HEK293 (cell line): ENCODE data around the gene PPP3R2.
"Not testable (repeated sequence)": the region's sequence is repeated elsewhere in the genome, so short reads cannot be mapped to it uniquely, and the experiment has no call there.

Source experiments
- CTCF ChIA-PET: fragments of 350-600 bp; formaldehyde crosslinking; extraction: SDS; loops from one replicate; lab custom pipeline; 2021; ENCODE audit warnings: antibody characterized with exemption; lab: Yijun Ruan, JAX
- POLR2A ChIA-PET: fragments of 300-600 bp; formaldehyde crosslinking; extraction: SDS; loops from one replicate; lab custom pipeline; 2020; ENCODE audit warnings: antibody characterized with exemption, inconsistent platforms; lab: Yijun Ruan, JAX
- H3K27ac ChIP-seq: fragments of 200-500 bp; sonication (Bioruptor generic); 2 replicates; pipeline ENCODE4 v1.5.1; 2014; ENCODE audit warnings: low read depth, low read length, control low read depth, inconsistent platforms; ENCODE audit errors: extremely low read depth
- H3K36me3 ChIP-seq, 2 experiments: fragments of 200-500 bp in 1 of 2; sonication (Bioruptor generic) in 1 of 2; 1 replicate in 1 of 2; 2 replicates in 1 of 2; pipeline ENCODE4 v1.5.1; 2014 to 2017; ENCODE audit warnings: inconsistent platforms in 2 of 2, low read length in 2 of 2; ENCODE audit not compliant: control insufficient read depth in 2 of 2, insufficient read depth in 1 of 2
- H3K4me1 ChIP-seq: fragments of 200-500 bp; sonication (Bioruptor generic); 2 replicates; pipeline ENCODE4 v1.5.1; 2014; ENCODE audit warnings: mild to moderate bottlenecking, low read length, inconsistent platforms; ENCODE audit not compliant: control insufficient read depth, insufficient read depth
- H3K4me3 ChIP-seq: 2 replicates; pipeline ENCODE4 v1.5.1; 2011; ENCODE audit warnings: low read depth, mild to moderate bottlenecking, control low read depth, low read length, moderate library complexity
- H3K9me3 ChIP-seq: fragments of 200-500 bp; sonication (Bioruptor generic); 2 replicates; pipeline ENCODE4 v1.5.1; 2014; ENCODE audit warnings: low read depth, low read length, inconsistent platforms; ENCODE audit not compliant: control insufficient read depth, insufficient read depth
- BCL6B ChIP-seq: fragments of 450-650 bp; formaldehyde crosslinking; IDR thresholded peaks from 2 replicates; pipeline ENCODE4 v1.5.1; 2017; ENCODE audit warnings: missing biosample characterization, missing genetic modification characterization
- GLI4 ChIP-seq: fragments of 450-650 bp; formaldehyde crosslinking; IDR thresholded peaks from 2 replicates; pipeline ENCODE4 v1.5.1; 2016; ENCODE audit warnings: missing biosample characterization, missing genetic modification characterization
- HOXD13 ChIP-seq: sonication (generic); formaldehyde crosslinking; IDR thresholded peaks from 2 replicates; pipeline ENCODE4 v1.8.0; 2022; ENCODE audit warnings: missing genetic modification reagents, borderline replicate concordance
- TCF7L2 ChIP-seq: IDR thresholded peaks from 2 replicates; pipeline ENCODE4 v1.6.1; 2011; ENCODE audit warnings: low read depth, mild to moderate bottlenecking, inconsistent platforms, low read length, moderate library complexity, borderline replicate concordance
- YY2 ChIP-seq: fragments of 450-650 bp; formaldehyde crosslinking; IDR thresholded peaks from 2 replicates; pipeline ENCODE4 v1.5.1; 2016; ENCODE audit warnings: missing biosample characterization, missing genetic modification characterization
- ZBTB48 ChIP-seq: fragments of 450-650 bp; formaldehyde crosslinking; IDR thresholded peaks from 2 replicates; pipeline ENCODE4 v1.5.1; 2016; ENCODE audit warnings: missing biosample characterization, missing genetic modification characterization
- ZNF114 ChIP-seq: fragments of 450-650 bp; formaldehyde crosslinking; IDR thresholded peaks from 2 replicates; pipeline ENCODE4 v1.5.0; 2017; ENCODE audit warnings: missing biosample characterization, missing genetic modification characterization
- ZNF169 ChIP-seq: fragments of 450-650 bp; formaldehyde crosslinking; IDR thresholded peaks from 2 replicates; pipeline ENCODE4 v1.5.1; 2016; ENCODE audit warnings: missing biosample characterization, missing genetic modification characterization
- ZNF501 ChIP-seq: fragments of 450-650 bp; formaldehyde crosslinking; IDR thresholded peaks from 2 replicates; pipeline ENCODE4 v1.5.1; 2016; ENCODE audit warnings: missing biosample characterization, missing genetic modification characterization
- ZNF561 ChIP-seq: fragments of 450-650 bp; IDR thresholded peaks from 2 replicates; pipeline ENCODE4 v1.5.1; 2018; ENCODE audit warnings: missing biosample characterization, missing genetic modification characterization, borderline replicate concordance
- ZNF600 ChIP-seq: fragments of 450-650 bp; formaldehyde crosslinking; IDR thresholded peaks from 2 replicates; pipeline ENCODE4 v1.5.1; 2016; ENCODE audit warnings: missing biosample characterization, missing genetic modification characterization
- ZNF629 ChIP-seq: fragments of 450-650 bp; formaldehyde crosslinking; IDR thresholded peaks from 2 replicates; pipeline ENCODE4 v1.5.1; 2017; ENCODE audit warnings: missing biosample characterization, missing genetic modification characterization
- TF ChIP-seq, protein P1 (sequence below): IDR thresholded peaks from 2 replicates; pipeline ENCODE4 v1.6.1; 2011; ENCODE audit warnings: mild to moderate bottlenecking, low read depth, low read length, borderline replicate concordance

The PPP3R2 gene

GRCh38 chr9:101562966-101563365 is 31.8 kb downstream of the PPP3R2 start:
- POLR2A ChIA-PET = interaction anchor here (0.7 kb wide), 1 partner anchor 75 kb away, joined by 3 read pairs; no protein-coding TSS in a partner anchor

DNA sequence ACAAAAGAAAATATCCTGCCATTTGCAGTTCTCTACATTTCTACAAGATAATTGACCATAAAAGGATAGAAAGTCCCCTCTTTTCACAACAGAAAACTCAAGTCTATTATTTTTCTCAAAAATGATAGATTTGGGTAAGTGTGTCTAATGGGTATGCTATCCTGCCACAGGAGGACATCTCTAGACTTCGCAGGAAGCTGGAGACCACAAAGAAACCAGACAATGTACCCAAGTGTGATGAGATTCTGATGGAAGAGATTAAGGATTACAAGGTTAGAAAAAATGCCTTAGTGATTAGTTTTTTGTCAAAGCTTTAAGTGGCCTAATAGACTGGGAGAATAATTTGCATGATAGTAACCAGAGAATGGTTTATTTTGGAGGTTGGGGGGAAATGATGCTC is 33.0 kb downstream of the PPP3R2 start:
- H3K4me3 ChIP-seq = no peak overlapping the region
- CTCF ChIA-PET = interaction anchor here (1.7 kb wide), 1 partner anchor 103 kb away, joined by 7 read pairs; no protein-coding TSS in a partner anchor
- TF ChIP-seq TCF7L2 (no peak), ZNF629 (tag by site-specific recombination) (no peak), ZBTB48 (tag by site-specific recombination) (no peak), YY2 (no peak), GLI4 (tag by site-specific recombination) (no peak)
- no peak overlapping the region for H3K27ac ChIP-seq
- H3K36me3 ChIP-seq = peaks cover 14 to 91% of the 10 kb centered on the region in 2 experiments
- H3K9me3 ChIP-seq = no peaks in the 10 kb centered on the region
- POLR2A ChIA-PET = no interaction called here
- H3K4me1 ChIP-seq = no peaks in the 10 kb centered on the region

More at GRCh38 chr9:101562966-101563365, 31.8 kb downstream of the PPP3R2 start:
- H3K4me3 ChIP-seq = no peak overlapping the region
- TF ChIP-seq ZNF600 (no peak), HOXD13 (CRISPR knock-in tag) (no peak), ZNF501 (no peak)
- TF ChIP-seq, protein P1, sequence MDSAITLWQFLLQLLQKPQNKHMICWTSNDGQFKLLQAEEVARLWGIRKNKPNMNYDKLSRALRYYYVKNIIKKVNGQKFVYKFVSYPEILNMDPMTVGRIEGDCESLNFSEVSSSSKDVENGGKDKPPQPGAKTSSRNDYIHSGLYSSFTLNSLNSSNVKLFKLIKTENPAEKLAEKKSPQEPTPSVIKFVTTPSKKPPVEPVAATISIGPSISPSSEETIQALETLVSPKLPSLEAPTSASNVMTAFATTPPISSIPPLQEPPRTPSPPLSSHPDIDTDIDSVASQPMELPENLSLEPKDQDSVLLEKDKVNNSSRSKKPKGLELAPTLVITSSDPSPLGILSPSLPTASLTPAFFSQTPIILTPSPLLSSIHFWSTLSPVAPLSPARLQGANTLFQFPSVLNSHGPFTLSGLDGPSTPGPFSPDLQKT = no peak
- H3K36me3 ChIP-seq = peaks cover 10 to 86% of the 10 kb centered on the region in 2 experiments
- H3K9me3 ChIP-seq = no peaks in the 10 kb centered on the region
- no peaks in the 10 kb centered on the region for H3K4me1 ChIP-seq
- H3K27ac ChIP-seq = no peak overlapping the region
- CTCF ChIA-PET = interaction anchor here (0.8 to 4.0 kb wide), 3 partner anchors 38 to 104 kb away, joined by 3 to 23 read pairs (median 4); no protein-coding TSS in a partner anchor

DNA sequence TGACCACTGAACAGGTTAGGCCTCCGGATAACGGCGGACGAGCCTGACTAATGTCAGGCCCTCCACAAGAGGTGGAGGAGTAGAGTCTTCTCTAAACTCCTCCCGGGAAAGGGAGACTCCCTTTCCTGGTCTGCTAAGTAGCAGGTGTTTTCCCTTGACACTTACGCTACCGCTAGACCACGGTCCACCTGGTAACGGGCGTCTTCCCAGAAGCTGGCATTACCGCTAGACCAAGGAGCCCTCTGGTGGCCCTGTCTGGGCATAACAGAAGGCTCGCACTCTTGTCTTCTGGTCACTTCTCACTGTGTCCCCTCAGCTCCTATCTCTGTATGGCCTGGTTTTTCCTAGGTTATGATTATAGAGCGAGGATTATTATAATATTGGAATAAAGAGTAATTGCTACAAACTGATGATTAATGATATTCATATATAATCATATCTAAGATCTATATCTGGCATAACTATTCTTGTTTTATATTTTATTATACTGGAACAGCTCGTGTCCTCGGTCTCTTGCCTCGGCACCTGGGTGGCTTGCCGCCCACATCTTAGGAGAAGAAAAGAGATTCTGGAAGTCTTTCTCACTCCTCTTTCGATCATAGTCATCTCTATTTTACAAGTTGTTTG is 45.2 kb downstream of the PPP3R2 start:
- POLR2A ChIA-PET, H3K27ac ChIP-seq, H3K9me3 ChIP-seq, H3K4me1 ChIP-seq, H3K4me3 ChIP-seq: not testable (repeated sequence)
- CTCF ChIA-PET = interaction anchor here (0.7 to 1.1 kb wide), 2 partner anchors 69 to 100 kb away, joined by 3 to 4 read pairs; no protein-coding TSS in a partner anchor
- peaks cover 22 to 91% of the 10 kb centered on the region in 2 experiments; a peak in 2 of 3 replicates for H3K36me3 ChIP-seq

DNA sequence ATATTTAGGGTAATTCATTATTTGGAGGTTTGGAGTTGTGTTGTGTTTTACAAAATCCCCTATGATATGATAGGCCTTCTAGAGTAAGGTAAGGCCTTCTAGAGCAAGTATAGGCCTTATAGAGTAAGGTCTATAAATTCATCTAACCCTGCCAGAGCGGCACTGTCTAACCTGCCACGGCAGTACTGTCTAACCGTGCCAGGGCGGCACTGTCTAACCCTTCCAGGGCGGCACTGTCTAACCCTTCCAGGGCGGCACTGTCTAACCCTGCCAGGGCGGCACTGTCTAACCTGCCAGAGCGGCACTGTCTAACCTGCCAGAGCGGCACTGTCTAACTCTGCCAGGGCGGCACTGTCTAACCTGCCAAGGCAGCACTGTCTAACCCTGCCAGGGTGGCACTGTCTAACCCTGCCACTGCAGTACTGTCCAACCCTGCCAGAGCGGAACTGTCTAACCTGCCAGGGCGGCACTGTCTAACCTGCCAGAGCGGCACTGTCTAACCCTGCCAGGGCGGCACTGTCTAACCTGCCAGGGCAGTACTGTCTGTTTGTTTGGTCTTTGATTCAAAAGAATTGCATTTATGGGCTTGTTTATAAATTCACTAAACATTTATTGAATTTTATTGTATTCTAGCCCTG is 51.6 kb downstream of the PPP3R2 start:
- Histone ChIP-seq H3K27ac (no peak overlapping the region), H3K4me1 (no peaks in the 10 kb centered on the region), H3K36me3 (peaks cover 14 to 91% of the 10 kb centered on the region in 2 experiments), H3K9me3 (no peaks in the 10 kb centered on the region), H3K4me3 (no peak overlapping the region)
- ChIA-PET CTCF (interaction anchor here (1.2 to 19.2 kb wide), 5 partner anchors 7 to 84 kb away, joined by 3 to 396 read pairs (median 5); no protein-coding TSS in a partner anchor), POLR2A (no interaction called here)
- TF ChIP-seq BCL6B (tag by site-specific recombination) (no peak), ZNF561 (no peak), ZNF169 (tag by site-specific recombination) (no peak), ZNF114 (tag by site-specific recombination) (no peak)
